ENCODE results near the gene GPR157.
"Not testable (repeated sequence)": the region's sequence is repeated elsewhere in the genome, so short reads cannot be mapped to it uniquely, and the experiment has no call there.

The GPR157 gene

GRCh38 chr1:9126511-9126910 is 2.4 kb downstream of the GPR157 start:
- H3K27ac ChIP-seq = no peak overlapping the region
- H3K27me3 ChIP-seq (replicated peaks) = no peaks in the 10 kb centered on the region
- no peaks in the 10 kb centered on the region for H3K36me3 ChIP-seq (replicated peaks)
- no peak for DNase-seq
- TF ChIP-seq, protein P1, sequence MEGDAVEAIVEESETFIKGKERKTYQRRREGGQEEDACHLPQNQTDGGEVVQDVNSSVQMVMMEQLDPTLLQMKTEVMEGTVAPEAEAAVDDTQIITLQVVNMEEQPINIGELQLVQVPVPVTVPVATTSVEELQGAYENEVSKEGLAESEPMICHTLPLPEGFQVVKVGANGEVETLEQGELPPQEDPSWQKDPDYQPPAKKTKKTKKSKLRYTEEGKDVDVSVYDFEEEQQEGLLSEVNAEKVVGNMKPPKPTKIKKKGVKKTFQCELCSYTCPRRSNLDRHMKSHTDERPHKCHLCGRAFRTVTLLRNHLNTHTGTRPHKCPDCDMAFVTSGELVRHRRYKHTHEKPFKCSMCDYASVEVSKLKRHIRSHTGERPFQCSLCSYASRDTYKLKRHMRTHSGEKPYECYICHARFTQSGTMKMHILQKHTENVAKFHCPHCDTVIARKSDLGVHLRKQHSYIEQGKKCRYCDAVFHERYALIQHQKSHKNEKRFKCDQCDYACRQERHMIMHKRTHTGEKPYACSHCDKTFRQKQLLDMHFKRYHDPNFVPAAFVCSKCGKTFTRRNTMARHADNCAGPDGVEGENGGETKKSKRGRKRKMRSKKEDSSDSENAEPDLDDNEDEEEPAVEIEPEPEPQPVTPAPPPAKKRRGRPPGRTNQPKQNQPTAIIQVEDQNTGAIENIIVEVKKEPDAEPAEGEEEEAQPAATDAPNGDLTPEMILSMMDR (IDR thresholded peaks at IDR 0.05; ENCODE audit: low read depth, low read length, missing control alignments) = no peak
- in situ Hi-C loops (cut with HindIII; ENCODE audit: low pct_ligation_motif_present, low sequenced_read_pairs) = no loop called here
- H3K4me3 ChIP-seq (ENCODE audit: low read depth, low read length) = no peak overlapping the region

DNA sequence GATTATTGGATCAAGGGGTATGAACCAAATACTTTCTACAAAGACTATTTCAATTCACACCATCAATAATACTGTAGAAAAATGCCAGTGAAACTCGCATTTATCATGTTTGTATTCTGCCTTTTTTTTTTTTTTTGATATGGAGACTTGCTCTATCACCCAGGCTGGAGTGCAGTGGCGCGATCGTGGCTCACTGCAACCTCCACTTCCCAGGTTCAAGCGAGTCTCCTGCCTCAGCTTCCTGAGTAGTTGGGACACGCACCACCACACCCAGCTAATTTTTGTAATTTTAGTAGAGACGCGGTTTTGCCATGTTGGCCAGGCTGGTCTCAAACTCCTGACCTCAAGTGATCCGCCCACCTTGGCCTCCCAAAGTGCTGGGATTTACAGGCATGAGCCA is 3.1 kb downstream of the GPR157 start:
- H3K4me3 ChIP-seq (ENCODE audit: low read depth, low read length); in situ Hi-C loops (cut with HindIII; ENCODE audit: low pct_ligation_motif_present, low sequenced_read_pairs); H3K27me3 ChIP-seq (replicated peaks); H3K36me3 ChIP-seq (replicated peaks); H3K27ac ChIP-seq; DNase-seq: not testable (repeated sequence)

- TF ChIP-seq, protein P1 (IDR thresholded peaks at IDR 0.05; ENCODE audit: low read depth, low read length, missing control alignments) = no peak
- Histone ChIP-seq H3K27ac (no peak overlapping the region), H3K4me3 (ENCODE audit: low read depth, low read length) (no peak overlapping the region), H3K36me3 (replicated peaks) (no peaks in the 10 kb centered on the region), H3K27me3 (replicated peaks) (no peaks in the 10 kb centered on the region)
- in situ Hi-C loops (cut with HindIII; ENCODE audit: low pct_ligation_motif_present, low sequenced_read_pairs) = no loop called here
- no peak for DNase-seq
These were observed 3.6 kb downstream of the GPR157 start for GRCh38 chr1:9125325-9125724.

DNA sequence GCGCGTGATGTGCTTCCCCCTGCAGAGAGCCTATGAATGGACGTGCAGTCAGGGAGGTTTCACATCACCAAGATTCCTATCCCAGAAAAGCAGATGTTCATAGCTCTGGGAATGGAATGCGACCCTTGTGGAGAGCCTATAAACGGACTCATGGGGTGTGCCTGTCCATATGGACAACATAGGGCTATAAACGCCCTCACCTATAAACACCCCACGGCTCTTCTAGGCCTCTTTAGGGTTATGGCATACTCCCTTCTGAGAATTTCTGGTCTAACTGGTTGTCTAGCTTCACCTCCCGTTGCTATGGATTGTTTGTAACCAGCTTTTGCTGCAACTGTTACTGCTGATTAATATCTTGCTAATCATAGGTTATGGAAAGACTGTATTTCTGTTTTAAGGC is 4.5 kb downstream of the GPR157 start:
- H3K27ac ChIP-seq; H3K4me3 ChIP-seq (ENCODE audit: low read depth, low read length); H3K36me3 ChIP-seq (replicated peaks); H3K27me3 ChIP-seq (replicated peaks); in situ Hi-C loops (cut with HindIII; ENCODE audit: low pct_ligation_motif_present, low sequenced_read_pairs); DNase-seq: not testable (repeated sequence)

GRCh38 chr1:9123665-9124064 is 5.2 kb downstream of the GPR157 start:
- H3K27me3 ChIP-seq (replicated peaks); H3K4me3 ChIP-seq (ENCODE audit: low read depth, low read length); H3K36me3 ChIP-seq (replicated peaks); DNase-seq; H3K27ac ChIP-seq; in situ Hi-C loops (cut with HindIII; ENCODE audit: low pct_ligation_motif_present, low sequenced_read_pairs): not testable (repeated sequence)

DNA sequence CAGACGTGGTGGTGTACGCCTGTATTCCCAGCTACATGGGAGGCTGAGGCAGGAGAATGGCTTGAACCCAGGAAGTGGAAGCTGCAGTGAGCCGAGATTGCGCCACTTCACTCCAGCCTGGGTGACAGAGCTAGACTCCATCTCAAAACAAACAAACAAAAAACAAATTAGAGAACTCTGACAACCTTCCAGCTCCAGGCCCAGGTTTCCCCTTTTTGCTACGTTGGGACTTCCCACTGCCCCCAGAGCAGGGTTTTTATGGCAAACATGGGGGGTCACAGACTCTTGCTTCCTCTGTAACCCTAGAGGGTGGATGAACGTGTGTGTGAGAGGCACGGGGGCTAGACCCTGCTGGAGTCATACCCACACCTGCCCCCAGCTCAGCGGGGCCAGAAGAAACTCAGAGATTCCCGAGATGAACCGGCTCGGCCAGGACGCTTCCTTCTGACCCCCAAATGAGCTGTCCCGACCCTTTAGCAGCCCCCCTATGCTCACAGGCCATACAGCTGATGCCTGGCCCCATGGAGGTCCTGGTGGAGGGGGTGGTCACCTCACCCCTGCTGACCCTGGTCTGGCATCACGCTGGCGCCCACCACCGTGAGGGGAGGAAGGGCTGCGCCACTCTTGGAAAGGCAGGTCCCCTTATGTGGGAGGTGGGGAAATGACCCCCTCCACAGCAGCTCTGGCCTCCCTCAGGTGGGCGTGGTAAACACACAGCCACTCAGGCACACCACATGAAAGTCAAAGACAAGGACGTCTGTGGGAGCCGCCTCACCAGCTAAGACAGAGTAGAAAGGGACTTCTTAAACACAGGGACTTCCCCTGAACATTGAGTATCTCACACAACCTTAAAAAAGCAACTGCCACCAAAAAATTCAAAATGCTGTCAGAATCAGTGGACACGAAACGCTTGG is 7.1 kb downstream of the GPR157 start:
- Histone ChIP-seq H3K36me3 (replicated peaks) (no peaks in the 10 kb centered on the region), H3K27me3 (replicated peaks) (no peaks in the 10 kb centered on the region), H3K27ac (no peak overlapping the region), H3K4me3 (ENCODE audit: low read depth, low read length) (no peak overlapping the region)
- TF ChIP-seq, protein P1 (IDR thresholded peaks at IDR 0.05; ENCODE audit: low read depth, low read length, missing control alignments) = no peak
- no peak for DNase-seq
- in situ Hi-C loops (cut with HindIII; ENCODE audit: low pct_ligation_motif_present, low sequenced_read_pairs) = no loop called here

- TF ChIP-seq, protein P1 (IDR thresholded peaks at IDR 0.05; ENCODE audit: low read depth, low read length, missing control alignments) = no peak
- in situ Hi-C loops (cut with HindIII; ENCODE audit: low pct_ligation_motif_present, low sequenced_read_pairs) = no loop called here
- DNase-seq = no peak
- H3K27ac ChIP-seq = no peak overlapping the region
- no peaks in the 10 kb centered on the region for H3K36me3 ChIP-seq (replicated peaks)
- H3K4me3 ChIP-seq (ENCODE audit: low read depth, low read length) = no peak overlapping the region
- no peaks in the 10 kb centered on the region for H3K27me3 ChIP-seq (replicated peaks)
These were observed 8.5 kb downstream of the GPR157 start for GRCh38 chr1:9120312-9120958.
